ENCODE data around the gene NIN. TPM values are rescaled to one million over a fixed set of nuclear protein-coding genes. Genes with fewer than 3 reads are reported as not detected.

NIN gene
- total RNA-seq, 4 donors from 2014 or later, result 22.7 to 48.2 (median 36.8) TPM

DNA sequence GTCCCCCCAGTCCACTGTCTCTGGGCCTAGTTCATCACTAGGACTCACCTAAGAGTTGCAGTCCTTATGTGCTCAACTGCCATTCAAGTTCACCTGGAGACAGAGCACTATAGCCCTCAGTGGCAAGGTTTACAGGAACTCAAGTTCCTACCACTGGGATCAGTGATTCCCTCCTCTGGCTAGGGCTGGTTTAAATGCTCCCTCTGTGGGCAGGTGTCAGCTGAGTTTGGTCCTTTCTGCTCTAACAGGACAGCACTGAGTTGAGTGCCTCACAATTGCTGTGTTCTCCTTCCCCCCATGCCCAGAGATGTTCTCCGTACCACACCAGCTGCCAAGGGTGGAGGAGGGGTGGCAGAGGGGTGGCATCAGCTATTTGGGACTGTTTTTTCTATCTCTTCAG, 142.1 kb downstream of the NIN start:
- TF ChIP-seq, protein P1, sequence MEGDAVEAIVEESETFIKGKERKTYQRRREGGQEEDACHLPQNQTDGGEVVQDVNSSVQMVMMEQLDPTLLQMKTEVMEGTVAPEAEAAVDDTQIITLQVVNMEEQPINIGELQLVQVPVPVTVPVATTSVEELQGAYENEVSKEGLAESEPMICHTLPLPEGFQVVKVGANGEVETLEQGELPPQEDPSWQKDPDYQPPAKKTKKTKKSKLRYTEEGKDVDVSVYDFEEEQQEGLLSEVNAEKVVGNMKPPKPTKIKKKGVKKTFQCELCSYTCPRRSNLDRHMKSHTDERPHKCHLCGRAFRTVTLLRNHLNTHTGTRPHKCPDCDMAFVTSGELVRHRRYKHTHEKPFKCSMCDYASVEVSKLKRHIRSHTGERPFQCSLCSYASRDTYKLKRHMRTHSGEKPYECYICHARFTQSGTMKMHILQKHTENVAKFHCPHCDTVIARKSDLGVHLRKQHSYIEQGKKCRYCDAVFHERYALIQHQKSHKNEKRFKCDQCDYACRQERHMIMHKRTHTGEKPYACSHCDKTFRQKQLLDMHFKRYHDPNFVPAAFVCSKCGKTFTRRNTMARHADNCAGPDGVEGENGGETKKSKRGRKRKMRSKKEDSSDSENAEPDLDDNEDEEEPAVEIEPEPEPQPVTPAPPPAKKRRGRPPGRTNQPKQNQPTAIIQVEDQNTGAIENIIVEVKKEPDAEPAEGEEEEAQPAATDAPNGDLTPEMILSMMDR (IDR thresholded peaks at IDR 0.05), result no peak
- no peak for TF ChIP-seq POLR2AphosphoS5 (IDR thresholded peaks at IDR 0.05)
- no peak for TF ChIP-seq POLR2A (IDR thresholded peaks at IDR 0.05)
- TF ChIP-seq EP300 (IDR thresholded peaks at IDR 0.05), result no peak
- WGBS, result 100% methylated on average over 1 of the region's 1 CpG
- H3K4me1 ChIP-seq, result no peaks in the 10 kb centered on the region

DNA sequence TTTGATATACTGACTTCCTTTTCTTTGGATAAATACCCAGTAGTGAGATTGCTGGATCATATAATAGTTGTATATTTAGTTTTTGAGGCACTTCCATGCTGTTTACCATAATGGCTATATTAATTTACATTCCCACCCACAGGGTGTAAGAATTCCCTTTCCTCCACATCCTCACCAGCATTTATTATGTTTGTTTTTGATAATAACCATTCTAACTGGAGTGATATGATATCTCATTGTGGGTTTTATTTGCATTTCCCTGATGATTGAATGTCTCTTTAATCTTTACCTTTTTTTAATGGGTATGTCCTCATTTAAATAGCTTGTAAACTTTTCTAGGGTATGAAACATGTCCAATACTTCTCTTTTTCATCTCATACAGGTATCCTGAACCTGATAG, 151.3 kb downstream of the NIN start:
- H3K4me1 ChIP-seq, result peaks cover 14% of the 10 kb centered on the region
- no peak overlapping the region for H3K27ac ChIP-seq
- TF ChIP-seq POLR2A (IDR thresholded peaks at IDR 0.05) (no peak), POLR2AphosphoS5 (IDR thresholded peaks at IDR 0.05) (no peak), EP300 (IDR thresholded peaks at IDR 0.05) (no peak)
- TF ChIP-seq, protein P1 (IDR thresholded peaks at IDR 0.05), result no peak
- H3K36me3 ChIP-seq, result no peaks in the 10 kb centered on the region
- H3K9me3 ChIP-seq, result no peaks in the 10 kb centered on the region
- no peak for DNase-seq (ENCODE audit: low spot score in 2 of 2)
- H3K27me3 ChIP-seq, result no peaks in the 10 kb centered on the region
- H3K4me3 ChIP-seq, result no peak overlapping the region

More for the DNA sequence above, 142.1 kb downstream of the NIN start:
- no peaks in the 10 kb centered on the region for H3K9me3 ChIP-seq
- no peaks in the 10 kb centered on the region for H3K36me3 ChIP-seq
- DNase-seq (ENCODE audit: low spot score in 2 of 2), result no peak
- no peak overlapping the region for H3K4me3 ChIP-seq
- no peaks in the 10 kb centered on the region for H3K27me3 ChIP-seq
- no peak overlapping the region for H3K27ac ChIP-seq

DNA sequence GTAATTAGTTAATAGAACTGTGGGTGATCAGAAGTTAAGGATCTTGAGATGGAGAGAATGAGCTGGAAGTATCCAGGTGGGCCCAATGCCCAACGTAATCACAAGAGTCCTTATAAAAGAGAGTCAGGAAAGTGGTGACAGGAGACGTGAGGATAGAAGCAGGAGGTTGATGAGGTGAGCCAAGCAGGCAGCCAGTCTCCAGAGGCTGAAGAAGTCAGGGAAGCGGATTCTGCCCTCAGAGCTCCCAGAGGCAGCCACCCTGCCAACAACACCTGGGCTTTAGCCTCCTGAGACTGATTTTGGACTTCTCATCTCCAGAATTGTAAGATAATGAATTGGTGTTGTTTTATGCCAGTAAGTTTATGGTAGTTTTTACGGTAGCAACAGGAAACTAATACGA, 152.8 kb downstream of the NIN start:
- DNase-seq (ENCODE audit: low spot score in 2 of 2), result no peak
- Histone ChIP-seq H3K36me3 (no peaks in the 10 kb centered on the region), H3K4me1 (peaks cover 14% of the 10 kb centered on the region), H3K27ac (peak overlapping the region; percentile 53), H3K27me3 (no peaks in the 10 kb centered on the region), H3K4me3 (no peak overlapping the region), H3K9me3 (no peaks in the 10 kb centered on the region)
- 49% methylated on average over 5 of the region's 5 CpGs for WGBS
- TF ChIP-seq EP300 (IDR thresholded peaks at IDR 0.05) (no peak), POLR2AphosphoS5 (IDR thresholded peaks at IDR 0.05) (no peak), POLR2A (IDR thresholded peaks at IDR 0.05) (no peak)
- TF ChIP-seq, protein P1 (IDR thresholded peaks at IDR 0.05), result no peak

DNA sequence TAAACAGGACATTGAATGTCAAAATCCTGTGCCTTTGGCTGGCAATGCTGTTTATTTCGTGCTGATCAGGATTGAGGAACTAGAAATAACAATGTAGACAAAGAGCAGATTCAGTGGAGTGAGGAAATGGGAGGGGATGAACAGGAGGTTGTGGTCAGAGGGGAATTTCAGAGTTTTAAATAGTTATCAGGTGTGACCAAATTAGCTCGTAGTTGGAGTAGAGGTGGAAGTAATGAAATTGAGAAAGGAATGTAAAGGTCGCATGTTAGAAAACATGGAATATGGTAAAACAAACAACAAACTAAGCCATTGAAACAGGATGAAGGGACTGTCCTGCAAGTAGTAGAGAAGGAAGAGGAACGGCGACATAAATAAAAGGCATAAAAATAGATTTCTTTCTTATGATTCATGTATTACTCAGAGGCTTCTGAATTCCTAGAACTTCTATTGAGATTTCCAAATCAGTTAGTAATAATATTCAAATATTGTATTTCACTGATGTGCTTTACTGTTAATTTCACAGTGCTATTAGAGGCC, 153.4 kb downstream of the NIN start:
- no peaks in the 10 kb centered on the region for H3K9me3 ChIP-seq
- H3K27ac ChIP-seq, result peak overlapping the region; percentile 53
- peaks cover 14% of the 10 kb centered on the region for H3K4me1 ChIP-seq
- no peaks in the 10 kb centered on the region for H3K36me3 ChIP-seq
- DNase-seq (ENCODE audit: low spot score in 2 of 2), result no peak
- H3K4me3 ChIP-seq, result no peak overlapping the region
- WGBS, result 12% methylated on average over 5 of the region's 5 CpGs
- TF ChIP-seq POLR2A (IDR thresholded peaks at IDR 0.05) (no peak), POLR2AphosphoS5 (IDR thresholded peaks at IDR 0.05) (no peak), EP300 (IDR thresholded peaks at IDR 0.05) (no peak)
- TF ChIP-seq, protein P1 (IDR thresholded peaks at IDR 0.05), result no peak
- no peaks in the 10 kb centered on the region for H3K27me3 ChIP-seq

DNA sequence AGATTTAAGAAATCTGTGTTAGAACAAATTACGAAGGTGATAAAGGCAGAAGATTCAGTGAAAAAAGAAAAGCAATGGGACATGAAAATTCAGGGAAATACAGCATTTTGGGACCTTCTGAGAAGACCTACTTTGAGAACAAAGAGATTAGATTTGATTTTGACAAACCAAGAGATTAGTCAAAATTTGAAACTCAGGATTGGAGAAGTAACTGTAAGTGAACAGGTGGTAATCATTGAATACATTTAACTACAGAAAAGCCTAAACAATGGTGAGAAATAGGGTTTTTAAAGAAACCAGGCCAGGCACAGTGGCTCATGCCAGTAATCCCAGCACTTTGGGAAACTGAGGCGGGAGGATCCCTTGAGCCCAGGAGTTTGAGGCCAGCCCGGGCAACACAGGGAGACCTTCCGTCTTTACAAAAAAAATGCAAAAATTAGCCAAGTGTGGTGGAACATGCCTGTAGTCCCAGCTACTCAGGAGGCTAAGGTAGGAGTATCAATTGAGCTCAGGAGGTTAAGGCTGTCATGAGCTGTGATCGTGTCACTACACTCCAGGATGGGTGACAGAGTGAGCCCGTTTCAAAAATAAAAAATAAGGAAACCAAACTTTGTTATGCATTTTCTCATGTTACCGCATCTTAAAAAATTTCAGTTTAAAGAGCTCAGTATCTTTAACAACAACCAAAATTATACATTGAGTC, 154.0 kb downstream of the NIN start:
- TF ChIP-seq, protein P1 (IDR thresholded peaks at IDR 0.05), result no peak
- H3K4me1 ChIP-seq, result peaks cover 14% of the 10 kb centered on the region
- H3K4me3 ChIP-seq, result no peak overlapping the region
- peak overlapping the region; percentile 16 for H3K27ac ChIP-seq
- H3K27me3 ChIP-seq, result no peaks in the 10 kb centered on the region
- WGBS, result 63% methylated on average over 7 of the region's 7 CpGs
- DNase-seq (ENCODE audit: low spot score in 2 of 2), result no peak
- H3K36me3 ChIP-seq, result no peaks in the 10 kb centered on the region
- H3K9me3 ChIP-seq, result no peaks in the 10 kb centered on the region
